ENCODE results near the gene OSBPL9.
A peak's percentile ranks its signal among the peaks of the same experiment; 100 is the strongest.

The OSBPL9 gene, protein sequence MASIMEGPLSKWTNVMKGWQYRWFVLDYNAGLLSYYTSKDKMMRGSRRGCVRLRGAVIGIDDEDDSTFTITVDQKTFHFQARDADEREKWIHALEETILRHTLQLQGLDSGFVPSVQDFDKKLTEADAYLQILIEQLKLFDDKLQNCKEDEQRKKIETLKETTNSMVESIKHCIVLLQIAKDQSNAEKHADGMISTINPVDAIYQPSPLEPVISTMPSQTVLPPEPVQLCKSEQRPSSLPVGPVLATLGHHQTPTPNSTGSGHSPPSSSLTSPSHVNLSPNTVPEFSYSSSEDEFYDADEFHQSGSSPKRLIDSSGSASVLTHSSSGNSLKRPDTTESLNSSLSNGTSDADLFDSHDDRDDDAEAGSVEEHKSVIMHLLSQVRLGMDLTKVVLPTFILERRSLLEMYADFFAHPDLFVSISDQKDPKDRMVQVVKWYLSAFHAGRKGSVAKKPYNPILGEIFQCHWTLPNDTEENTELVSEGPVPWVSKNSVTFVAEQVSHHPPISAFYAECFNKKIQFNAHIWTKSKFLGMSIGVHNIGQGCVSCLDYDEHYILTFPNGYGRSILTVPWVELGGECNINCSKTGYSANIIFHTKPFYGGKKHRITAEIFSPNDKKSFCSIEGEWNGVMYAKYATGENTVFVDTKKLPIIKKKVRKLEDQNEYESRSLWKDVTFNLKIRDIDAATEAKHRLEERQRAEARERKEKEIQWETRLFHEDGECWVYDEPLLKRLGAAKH

GRCh38 chr1:51616903-51617708 is at the start of gene OSBPL9:
Gene OSBPL9 (plus strand): TSS chr1:51617092. CDS start chr1:51617111, 19 bp downstream.
- DNase-seq = peak; percentile 75 to 93

- DNase-seq = no peak
Observed at GRCh38 chr1:51567653-51568052, 49.2 kb upstream of the OSBPL9 start.

GRCh38 chr1:51568231-51568935 is 48.5 kb upstream of the OSBPL9 start:
- DNase-seq = no peak

- no peak for DNase-seq
Observed at GRCh38 chr1:51569284-51570062, 47.4 kb upstream of the OSBPL9 start.

DNA sequence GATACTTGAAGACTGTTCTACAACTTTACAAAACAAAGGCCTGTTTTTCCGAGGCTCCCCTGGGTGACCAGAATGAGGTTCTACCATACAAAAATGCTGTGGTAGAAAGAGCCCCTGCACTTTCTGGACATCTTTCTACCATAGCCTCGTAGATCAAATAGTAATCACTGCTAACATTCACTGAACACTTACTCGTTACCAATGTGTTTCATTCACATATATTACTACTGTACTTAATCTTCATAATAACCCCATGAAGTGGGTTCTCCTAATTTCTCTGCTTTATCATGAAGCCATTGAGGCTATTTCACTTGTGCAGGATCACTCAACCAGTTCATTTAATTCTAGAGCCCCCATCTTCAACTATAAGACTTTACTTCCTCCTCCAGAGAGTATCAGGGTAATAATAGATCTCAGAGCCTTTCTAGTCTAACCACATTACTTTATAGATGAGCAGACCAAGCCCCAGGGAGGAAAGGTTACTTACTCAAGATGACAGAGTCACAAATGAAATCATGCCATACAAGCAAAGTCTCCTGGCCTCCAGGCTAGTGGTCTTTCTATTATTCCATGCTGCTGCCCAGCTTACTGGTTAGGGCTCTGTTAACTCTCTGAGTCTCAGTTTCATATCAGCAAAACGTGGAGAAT is 46.7 kb upstream of the OSBPL9 start:
- no peak for DNase-seq

DNA sequence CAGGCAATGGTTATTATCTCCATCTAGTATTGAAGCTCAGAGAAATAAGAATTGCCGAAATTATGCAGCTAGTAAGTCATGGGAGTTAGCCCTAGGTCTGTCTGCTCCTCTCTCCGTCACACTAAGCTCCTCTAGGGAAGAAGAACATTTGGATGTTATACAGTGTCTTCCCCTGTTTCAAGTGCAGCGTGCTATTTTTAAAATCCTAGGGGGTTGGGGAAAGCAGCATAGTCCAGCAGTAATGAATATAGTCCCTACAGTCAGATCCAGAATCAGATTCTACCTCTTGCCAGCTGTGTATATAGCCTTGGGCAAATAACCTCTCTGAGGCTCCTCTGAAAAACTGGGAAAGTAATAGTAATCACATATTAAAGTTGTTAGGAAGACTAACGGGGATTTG is 44.5 kb upstream of the OSBPL9 start:
- DNase-seq = no peak

DNA sequence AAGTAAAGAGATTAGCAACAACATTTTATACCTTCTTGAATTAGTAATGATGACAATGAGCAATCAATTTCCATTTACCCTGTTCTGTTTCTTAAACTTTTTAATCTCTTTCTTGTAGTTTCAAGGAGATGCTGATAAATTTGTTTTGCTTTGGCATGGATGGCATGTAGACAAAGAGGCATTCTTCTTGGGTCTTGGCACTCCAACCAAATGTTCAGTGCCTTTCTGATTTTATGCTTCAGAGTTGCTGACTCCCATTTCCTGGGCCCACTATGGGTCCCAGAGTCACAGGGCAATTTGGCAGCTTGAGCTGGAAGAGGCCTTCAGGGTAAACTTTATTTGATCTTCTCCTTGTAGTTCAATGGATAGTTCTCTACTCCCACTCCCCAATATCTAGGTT is 42.1 kb upstream of the OSBPL9 start:
- no peak for DNase-seq

- DNase-seq = no peak
Observed at GRCh38 chr1:51575406-51576084, 41.3 kb upstream of the OSBPL9 start.

- no peak for DNase-seq
Observed at GRCh38 chr1:51576085-51576444, 40.8 kb upstream of the OSBPL9 start.

DNA sequence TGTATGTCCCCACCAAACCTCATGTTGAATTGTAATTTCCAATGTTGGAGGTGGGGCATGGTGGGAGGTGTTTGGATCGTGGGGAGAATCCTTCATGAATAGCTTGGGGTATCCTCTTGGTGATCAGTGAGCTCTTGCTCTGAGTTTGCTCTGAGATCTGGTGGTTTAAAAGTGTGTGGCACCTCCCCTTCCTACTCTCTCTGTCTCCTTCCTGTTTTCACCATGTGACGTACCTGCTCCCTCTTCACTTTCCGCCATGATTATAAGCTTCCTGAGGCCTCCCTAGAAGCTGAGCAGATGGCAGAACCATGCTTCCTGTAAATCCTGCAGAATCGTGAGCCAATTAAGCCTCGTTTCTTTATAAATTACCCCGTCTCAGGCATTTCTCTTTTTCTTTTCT is 40.0 kb upstream of the OSBPL9 start:
- DNase-seq = no peak

DNA sequence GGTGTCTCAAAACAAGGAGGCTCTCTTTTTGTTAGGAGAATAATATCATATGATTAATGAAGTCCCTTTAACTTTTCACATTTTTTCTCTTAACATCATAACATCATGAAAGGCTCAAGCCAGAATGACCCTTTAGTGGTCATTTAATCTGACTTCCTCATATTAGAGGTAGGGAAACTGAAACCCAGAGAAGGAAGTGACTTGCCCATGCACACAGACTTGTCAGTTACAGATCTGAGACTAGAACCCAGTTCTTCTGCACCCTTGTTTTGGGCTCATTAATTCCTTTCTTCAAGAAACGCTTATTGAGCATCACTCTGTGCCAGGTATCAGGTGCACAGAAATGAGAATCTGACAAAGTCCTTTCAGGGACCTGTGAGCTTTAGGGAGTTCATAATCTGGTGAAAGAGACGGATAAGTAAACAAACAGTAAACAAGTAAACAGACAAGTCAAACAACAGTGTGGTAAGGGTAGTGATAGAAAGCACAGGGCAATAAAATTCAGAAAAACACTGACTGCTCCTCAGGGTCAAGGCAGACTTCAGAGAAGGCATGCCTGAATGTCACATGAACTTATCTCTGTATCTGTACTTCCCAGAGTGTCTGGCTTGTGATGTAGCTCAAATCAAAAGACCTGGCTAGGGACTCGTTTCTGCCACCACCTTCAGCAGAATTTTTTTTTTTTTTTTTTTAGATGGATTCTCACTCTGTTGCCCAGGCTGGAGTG is 38.3 kb upstream of the OSBPL9 start:
- DNase-seq = no peak

GRCh38 chr1:51581238-51581637 is 35.7 kb upstream of the OSBPL9 start:
- no peak for DNase-seq

DNA sequence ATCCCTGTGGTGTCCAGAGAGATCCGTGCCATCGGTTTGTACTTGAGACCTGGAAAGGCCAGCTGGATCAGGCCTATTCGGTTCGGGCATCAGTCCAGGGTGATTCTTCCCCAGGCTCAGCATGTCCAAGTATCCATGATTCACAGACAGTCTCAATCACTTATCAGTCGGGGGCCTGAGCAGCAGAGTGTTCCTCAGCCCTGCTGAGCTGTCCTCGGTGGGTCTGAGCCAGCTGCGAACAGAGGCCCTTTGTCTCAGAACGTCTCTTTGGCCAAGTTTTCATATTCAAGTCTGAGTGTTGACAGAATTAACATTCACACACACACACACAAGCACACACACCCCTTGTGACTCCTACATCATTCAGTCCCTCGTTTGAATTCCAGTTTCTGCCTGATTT is 33.4 kb upstream of the OSBPL9 start:
- DNase-seq = peak; percentile 70 to 86

- peak in 1 of 2 experiments; percentile 12 for DNase-seq
Observed at GRCh38 chr1:51584021-51584420, 32.9 kb upstream of the OSBPL9 start.

- no peak for DNase-seq
Observed at GRCh38 chr1:51592711-51593110, 24.2 kb upstream of the OSBPL9 start.

GRCh38 chr1:51594716-51595115 is 22.2 kb upstream of the OSBPL9 start:
- no peak for DNase-seq

DNA sequence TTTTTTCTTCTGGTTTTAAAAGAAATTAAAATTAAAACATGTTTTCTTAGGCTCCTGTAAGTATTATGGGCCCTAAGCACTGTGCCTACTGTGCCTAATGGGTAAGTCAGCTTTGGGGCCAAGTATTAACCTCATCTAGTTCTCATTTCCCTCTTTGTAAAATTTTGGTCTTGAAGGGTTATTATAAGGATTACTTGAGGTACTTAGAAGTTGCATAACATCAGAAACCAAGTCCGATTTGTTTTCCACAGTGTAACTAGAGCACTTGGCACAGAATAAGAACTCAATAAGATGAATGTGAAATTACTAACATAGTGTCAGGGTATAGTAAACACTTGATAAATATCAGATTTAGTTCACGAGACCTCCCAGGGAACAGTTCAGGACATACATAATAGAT is 16.4 kb upstream of the OSBPL9 start:
- DNase-seq = no peak

DNA sequence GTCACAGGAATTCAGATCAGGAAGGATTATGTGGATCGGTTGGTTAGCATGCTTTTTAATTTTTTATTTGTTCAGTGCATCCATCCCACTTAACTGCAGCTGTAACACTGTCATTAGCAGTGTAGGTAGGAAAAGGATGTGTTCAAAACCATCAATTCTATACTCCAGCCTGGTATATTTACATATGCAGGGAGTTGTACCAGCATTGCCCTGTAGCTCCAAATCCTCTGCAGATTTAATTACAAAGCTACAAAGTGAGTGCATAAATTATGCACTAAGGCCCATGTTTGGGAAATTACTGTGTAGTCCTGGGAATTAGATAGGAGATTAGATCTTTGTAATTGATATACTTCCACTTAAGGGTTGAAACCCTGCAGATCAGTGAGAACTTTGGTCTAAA is 15.9 kb upstream of the OSBPL9 start:
- no peak for DNase-seq

DNA sequence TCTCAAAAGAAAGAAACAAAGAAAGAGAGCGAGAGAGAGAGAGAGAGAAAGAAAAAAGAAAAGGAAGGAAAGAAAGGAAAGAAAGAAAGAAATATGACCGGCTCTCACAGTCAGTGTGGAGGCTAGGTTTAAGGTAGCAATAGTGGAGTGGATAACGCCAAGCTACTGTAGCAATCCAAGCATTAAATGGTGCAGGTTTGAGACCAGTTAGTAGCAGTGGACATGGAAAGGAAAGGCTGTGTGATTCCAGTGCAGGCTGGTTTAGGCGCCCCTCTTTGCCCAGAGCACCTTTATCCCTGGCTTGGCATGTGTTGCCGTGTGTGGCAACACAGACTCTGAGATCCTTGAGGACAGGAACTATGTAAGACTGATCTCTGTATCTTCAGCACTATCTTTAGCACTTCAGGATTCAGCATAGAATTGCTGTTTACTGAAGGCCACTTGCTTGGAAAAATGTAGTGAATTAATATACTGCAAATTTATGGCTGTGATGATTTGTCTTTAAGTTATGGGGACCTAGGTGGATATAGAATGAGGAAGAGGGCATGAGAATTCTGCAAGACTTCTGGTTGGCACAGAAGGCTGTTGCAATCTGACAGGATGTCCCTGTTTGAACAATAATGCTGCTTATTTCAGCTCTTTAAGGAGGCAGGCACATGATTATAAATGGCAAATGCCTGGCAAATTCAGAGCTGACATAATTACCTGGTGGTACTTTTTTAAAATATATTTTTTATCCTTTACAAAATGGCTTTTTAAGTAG is 10.8 kb upstream of the OSBPL9 start:
- no peak for DNase-seq

Measured in NCI-H446 (cell line).